Nephron progenitor cell (in vitro differentiated cells): Measurements from ENCODE around the gene TMTC4.
A peak's percentile ranks its signal among the peaks of the same experiment; 100 is the strongest.

Experiments used
- DNase-seq: peaks from one replicate; pipeline ENCODE4 v3.0.0; 2021
- H3K27ac Mint-ChIP-seq: 2 replicates; pipeline ENCODE4 v1.8.0; 2021; ENCODE audit warnings: mild to moderate bottlenecking, moderate library complexity, mixed read lengths
- H3K27me3 Mint-ChIP-seq: 2 replicates; pipeline ENCODE4 v1.8.0; 2021; ENCODE audit warnings: mild to moderate bottlenecking, low read depth, mixed read lengths; ENCODE audit not compliant: poor library complexity
- H3K36me3 Mint-ChIP-seq: 2 replicates; pipeline ENCODE4 v1.8.0; 2021; ENCODE audit warnings: low read depth, mixed read lengths
- H3K4me1 Mint-ChIP-seq: 2 replicates; pipeline ENCODE4 v1.8.0; 2021; ENCODE audit warnings: mixed read lengths
- H3K4me3 Mint-ChIP-seq: 2 replicates; pipeline ENCODE4 v1.8.0; 2021; ENCODE audit warnings: mild to moderate bottlenecking, moderate library complexity, mixed read lengths
- H3K9me3 Mint-ChIP-seq: 2 replicates; pipeline ENCODE4 v1.8.0; 2021; ENCODE audit warnings: mild to moderate bottlenecking, moderate library complexity, mixed read lengths
- CTCF ChIP-seq: fragments of 200-600 bp; sonication (generic); IDR thresholded peaks from 2 replicates; pipeline ENCODE4 v1.5.0; 2021; ENCODE audit warnings: antibody characterized with exemption

Gene TMTC4

GRCh38 chr13:100573121-100573520 is 101.5 kb downstream of the TMTC4 start:
- peak; percentile 70 for TF ChIP-seq CTCF
- DNase-seq = peak; percentile 70
- H3K27me3 Mint-ChIP-seq = no peaks in the 10 kb centered on the region
- peaks cover 7% of the 10 kb centered on the region for H3K9me3 Mint-ChIP-seq
- no peak overlapping the region for H3K4me3 Mint-ChIP-seq
- H3K36me3 Mint-ChIP-seq = peaks cover 22% of the 10 kb centered on the region
- H3K4me1 Mint-ChIP-seq = peaks cover 9% of the 10 kb centered on the region
- H3K27ac Mint-ChIP-seq = no peak overlapping the region

GRCh38 chr13:100566543-100566942 is 108.1 kb downstream of the TMTC4 start:
- DNase-seq = no peak
- Mint-ChIP-seq H3K4me3 (no peak overlapping the region), H3K36me3 (peaks cover 34% of the 10 kb centered on the region), H3K27me3 (no peaks in the 10 kb centered on the region), H3K27ac (peak overlapping the region; percentile 62), H3K4me1 (peaks cover 5% of the 10 kb centered on the region), H3K9me3 (peaks cover 34% of the 10 kb centered on the region)
- TF ChIP-seq CTCF = no peak

GRCh38 chr13:100565286-100565685 is 109.3 kb downstream of the TMTC4 start:
- peaks cover 34% of the 10 kb centered on the region for H3K9me3 Mint-ChIP-seq
- TF ChIP-seq CTCF = no peak
- no peak for DNase-seq
- peaks cover 34% of the 10 kb centered on the region for H3K36me3 Mint-ChIP-seq
- no peaks in the 10 kb centered on the region for H3K27me3 Mint-ChIP-seq
- peaks cover 9% of the 10 kb centered on the region for H3K4me1 Mint-ChIP-seq
- peak overlapping the region; percentile 93 for H3K27ac Mint-ChIP-seq
- no peak overlapping the region for H3K4me3 Mint-ChIP-seq

- TF ChIP-seq CTCF = no peak
- DNase-seq = no peak
- Mint-ChIP-seq H3K4me3 (no peak overlapping the region), H3K4me1 (peaks cover 15% of the 10 kb centered on the region), H3K9me3 (peaks cover 29% of the 10 kb centered on the region), H3K27me3 (no peaks in the 10 kb centered on the region), H3K36me3 (peaks cover 29% of the 10 kb centered on the region), H3K27ac (no peak overlapping the region)
Observed at GRCh38 chr13:100564444-100565223, 110.0 kb downstream of the TMTC4 start.

- Mint-ChIP-seq H3K27ac (no peak overlapping the region), H3K9me3 (peaks cover 27% of the 10 kb centered on the region), H3K4me1 (peaks cover 16% of the 10 kb centered on the region), H3K4me3 (no peak overlapping the region), H3K27me3 (no peaks in the 10 kb centered on the region), H3K36me3 (peaks cover 26% of the 10 kb centered on the region)
- TF ChIP-seq CTCF = no peak
- DNase-seq = no peak
Observed at GRCh38 chr13:100563779-100564178, 110.8 kb downstream of the TMTC4 start.
